ENCODE results near the gene HIVEP1.

- no peak for TF ChIP-seq CTCF (IDR thresholded peaks at IDR 0.05)
- TF ChIP-seq POLR2A (IDR thresholded peaks at IDR 0.05) = no peak
Measured at GRCh38 chr6:12036766-12037165, 24.7 kb downstream of the HIVEP1 start.
